Lower lobe of right lung (tissue), 2 donors: Measurements from ENCODE around the gene PLD2. TPM values are rescaled to one million over a fixed set of nuclear protein-coding genes. Genes with fewer than 3 reads are reported as not detected.
A peak's percentile ranks its signal among the peaks of the same experiment; 100 is the strongest.
"Not testable (repeated sequence)": the region's sequence is repeated elsewhere in the genome, so short reads cannot be mapped to it uniquely, and the experiment has no call there.

Experiments
- ATAC-seq, 2 donors: fragments of 200-7000 bp; cut with Tn5 transposase; one replicate each; pipeline ENCODE4 v1.9.1; 2020 to 2022; ENCODE audit warnings: mild to moderate bottlenecking in 2 of 2, moderate library complexity in 2 of 2
- DNase-seq: peaks from one replicate; pipeline ENCODE4 v3.0.0-alpha.2; 2020
- H3K27ac ChIP-seq: fragments of 200-600 bp; one replicate; pipeline ENCODE4 v1.8.0; 2022
- H3K27me3 ChIP-seq: fragments of 200-600 bp; one replicate; pipeline ENCODE4 v1.8.0; 2022; ENCODE audit warnings: low read depth
- H3K36me3 ChIP-seq: fragments of 200-600 bp; one replicate; pipeline ENCODE4 v1.8.0; 2022; ENCODE audit warnings: mild to moderate bottlenecking
- H3K4me1 ChIP-seq: fragments of 200-600 bp; one replicate; pipeline ENCODE4 v1.8.0; 2022
- H3K4me3 ChIP-seq: fragments of 200-600 bp; one replicate; pipeline ENCODE4 v1.8.0; 2022; ENCODE audit warnings: mild to moderate bottlenecking
- H3K9me3 ChIP-seq: fragments of 200-600 bp; one replicate; pipeline ENCODE4 v1.8.0; 2022
- intact Hi-C: fragments of 100-400 bp; cut with DNase I; formaldehyde crosslinking; loops from one replicate; pipeline ENCODE4 v1.11.0; 2022
- total RNA-seq: library from RNA; stranded (reverse); fragmentation: NEBNext Ultra II Directional; extraction: Animal tissue kit (Norgen Biotek cat#: 25700); gene quantifications from one replicate; pipeline ENCODE4 v1.2.1, GENCODE V29; 2021
- TF ChIP-seq, protein P1 (sequence below): fragments of 200-600 bp; IDR thresholded peaks from one replicate; pipeline ENCODE4 v1.8.0; 2022; ENCODE audit warnings: antibody characterized with exemption, mild to moderate bottlenecking
- donor health status: DM: no; HTN: yes; CAD: no; lungs with severe emphysema.

PLD2 gene
- total RNA-seq, 1 donor from 2014 or later, result 38.4 TPM

- DNase-seq (no peak), ATAC-seq (peak in 1 of 2 donors; percentile 41)
- TF ChIP-seq, protein P1, sequence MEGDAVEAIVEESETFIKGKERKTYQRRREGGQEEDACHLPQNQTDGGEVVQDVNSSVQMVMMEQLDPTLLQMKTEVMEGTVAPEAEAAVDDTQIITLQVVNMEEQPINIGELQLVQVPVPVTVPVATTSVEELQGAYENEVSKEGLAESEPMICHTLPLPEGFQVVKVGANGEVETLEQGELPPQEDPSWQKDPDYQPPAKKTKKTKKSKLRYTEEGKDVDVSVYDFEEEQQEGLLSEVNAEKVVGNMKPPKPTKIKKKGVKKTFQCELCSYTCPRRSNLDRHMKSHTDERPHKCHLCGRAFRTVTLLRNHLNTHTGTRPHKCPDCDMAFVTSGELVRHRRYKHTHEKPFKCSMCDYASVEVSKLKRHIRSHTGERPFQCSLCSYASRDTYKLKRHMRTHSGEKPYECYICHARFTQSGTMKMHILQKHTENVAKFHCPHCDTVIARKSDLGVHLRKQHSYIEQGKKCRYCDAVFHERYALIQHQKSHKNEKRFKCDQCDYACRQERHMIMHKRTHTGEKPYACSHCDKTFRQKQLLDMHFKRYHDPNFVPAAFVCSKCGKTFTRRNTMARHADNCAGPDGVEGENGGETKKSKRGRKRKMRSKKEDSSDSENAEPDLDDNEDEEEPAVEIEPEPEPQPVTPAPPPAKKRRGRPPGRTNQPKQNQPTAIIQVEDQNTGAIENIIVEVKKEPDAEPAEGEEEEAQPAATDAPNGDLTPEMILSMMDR, result no peak
- Histone ChIP-seq H3K4me1 (peaks cover 73% of the 10 kb centered on the region), H3K4me3 (no peak overlapping the region), H3K36me3 (no peaks in the 10 kb centered on the region), H3K27ac (no peak overlapping the region), H3K27me3 (no peaks in the 10 kb centered on the region), H3K9me3 (no peaks in the 10 kb centered on the region)
- intact Hi-C loops, result no loop called here
These were observed 46.3 kb downstream of the PLD2 start for GRCh38 chr17:4853208-4853671.

DNA sequence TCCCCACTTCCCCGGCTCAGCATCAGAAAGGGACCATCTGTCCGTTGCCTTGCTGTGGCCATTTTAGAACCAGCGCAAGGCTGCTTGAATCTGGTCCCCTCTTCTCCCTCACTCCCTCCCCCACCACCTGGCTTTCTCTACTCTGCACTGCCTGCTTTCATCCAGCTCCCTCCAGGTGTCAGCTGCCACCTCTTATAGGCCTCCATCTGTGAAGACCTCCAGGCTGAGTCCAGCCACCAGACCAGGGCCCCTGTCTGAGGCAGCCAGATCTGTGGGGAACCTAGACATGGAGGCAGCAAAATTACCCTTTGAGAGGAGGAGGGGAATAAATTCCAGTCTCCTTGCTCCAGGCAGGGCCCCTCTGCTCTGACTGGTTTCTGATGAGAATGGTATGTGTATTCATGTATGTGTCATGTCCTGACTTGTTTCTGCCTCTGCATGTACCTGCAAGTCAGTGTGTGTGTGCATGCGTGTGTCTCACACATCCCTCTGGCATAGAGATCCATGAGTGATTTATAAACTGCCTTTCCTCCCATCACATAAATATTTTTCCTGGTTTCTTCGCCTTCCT, 47.2 kb downstream of the PLD2 start:
- intact Hi-C loops, result no loop called here
- TF ChIP-seq, protein P1, result no peak
- H3K27ac ChIP-seq, result peak overlapping the region; percentile 13
- peaks cover 1% of the 10 kb centered on the region for H3K36me3 ChIP-seq
- DNase-seq (no peak), ATAC-seq (peak in 1 of 2 donors; percentile 30)
- H3K4me3 ChIP-seq, result no peak overlapping the region
- peaks cover 75% of the 10 kb centered on the region for H3K4me1 ChIP-seq
- no peaks in the 10 kb centered on the region for H3K9me3 ChIP-seq
- H3K27me3 ChIP-seq, result no peaks in the 10 kb centered on the region

DNA sequence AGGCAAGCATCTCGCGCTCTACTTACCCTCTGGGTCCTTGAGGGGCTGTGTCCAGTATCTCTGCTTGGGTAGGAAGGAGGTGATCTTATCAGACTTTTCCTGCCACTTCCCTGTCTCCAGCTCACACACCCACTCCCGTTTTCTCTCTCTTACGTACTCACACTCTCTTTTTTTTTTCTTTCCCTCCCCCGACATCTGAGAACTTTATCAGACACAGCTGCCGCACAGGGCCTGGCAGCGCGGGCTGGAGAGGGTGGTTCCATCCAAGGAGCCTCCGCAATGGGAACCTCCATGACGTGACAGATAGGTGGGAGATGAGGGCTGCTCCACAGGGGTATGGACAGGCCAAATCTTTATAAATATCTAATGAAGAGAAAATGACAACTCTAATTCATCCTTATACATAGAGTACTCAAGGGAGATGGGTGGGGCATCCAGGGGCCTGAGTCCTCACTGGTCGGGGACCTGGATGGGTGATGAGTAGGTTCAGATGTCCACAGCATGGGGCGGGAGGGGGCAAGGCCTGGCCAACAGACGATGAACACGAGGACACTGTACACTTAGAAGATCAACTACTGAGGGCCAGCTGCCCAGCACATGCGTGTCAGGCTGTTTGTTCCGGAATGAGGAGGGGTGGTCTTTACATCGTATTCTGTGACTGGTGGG, 49.5 kb downstream of the PLD2 start:
- Histone ChIP-seq H3K27me3 (no peaks in the 10 kb centered on the region), H3K4me1 (peaks cover 66% of the 10 kb centered on the region), H3K4me3 (no peak overlapping the region), H3K36me3 (peaks cover 12% of the 10 kb centered on the region), H3K27ac (peak overlapping the region; percentile 47), H3K9me3 (no peaks in the 10 kb centered on the region)
- TF ChIP-seq, protein P1, result no peak
- intact Hi-C loops, result no loop called here
- ATAC-seq (no peak), DNase-seq (no peak)

- H3K27ac ChIP-seq, result peak overlapping the region; percentile 47
- TF ChIP-seq, protein P1, result no peak
- H3K4me3 ChIP-seq, result no peak overlapping the region
- ATAC-seq (no peak), DNase-seq (no peak)
- H3K4me1 ChIP-seq, result peaks cover 60% of the 10 kb centered on the region
- no peaks in the 10 kb centered on the region for H3K9me3 ChIP-seq
- H3K36me3 ChIP-seq, result peaks cover 17% of the 10 kb centered on the region
- intact Hi-C loops, result no loop called here
- H3K27me3 ChIP-seq, result no peaks in the 10 kb centered on the region
These were observed 50.0 kb downstream of the PLD2 start for GRCh38 chr17:4856937-4857314.

- DNase-seq, H3K9me3 ChIP-seq, intact Hi-C loops, ATAC-seq, H3K4me3 ChIP-seq, H3K27me3 ChIP-seq: not testable (repeated sequence)
- H3K27ac ChIP-seq, result peak overlapping the region; percentile 69
- peaks cover 17% of the 10 kb centered on the region for H3K36me3 ChIP-seq
- peaks cover 56% of the 10 kb centered on the region for H3K4me1 ChIP-seq
These were observed 50.4 kb downstream of the PLD2 start for GRCh38 chr17:4857347-4857746.
